Muscle layer of duodenum (tissue), 2 donors: ENCODE measurements around the gene PSG5.
"Not testable (repeated sequence)": the region's sequence is repeated elsewhere in the genome, so short reads cannot be mapped to it uniquely, and the experiment has no call there.

Experiments used
- H3K27ac ChIP-seq: one replicate; pipeline ENCODE4 v1.7.0; 2013; ENCODE audit warnings: mild to moderate bottlenecking, low read length
- H3K27me3 ChIP-seq: one replicate; pipeline ENCODE4 v1.7.0; 2013; ENCODE audit warnings: low read depth, mild to moderate bottlenecking, control low read depth, low read length
- H3K36me3 ChIP-seq, 2 donors: one replicate each; pipeline ENCODE4 v1.7.0; 2013; ENCODE audit warnings: low read length in 2 of 2, control low read depth in 1 of 2, mild to moderate bottlenecking in 1 of 2; ENCODE audit not compliant: insufficient read depth in 2 of 2, control insufficient read depth in 1 of 2
- H3K4me1 ChIP-seq, 2 donors: one replicate each; pipeline ENCODE4 v1.7.0; 2013; ENCODE audit warnings: low read length in 2 of 2, mild to moderate bottlenecking in 2 of 2, control low read depth in 1 of 2, moderate library complexity in 1 of 2; ENCODE audit not compliant: insufficient read depth in 2 of 2, control insufficient read depth in 1 of 2
- H3K4me3 ChIP-seq, 2 donors: one replicate each; pipeline ENCODE4 v1.7.0; 2013; ENCODE audit warnings: low read length in 2 of 2, low read depth in 1 of 2, mild to moderate bottlenecking in 1 of 2
- H3K9me3 ChIP-seq, 2 donors: one replicate each; pipeline ENCODE4 v1.7.0; 2013; ENCODE audit warnings: low read length in 2 of 2, control low read depth in 1 of 2, mild to moderate bottlenecking in 1 of 2; ENCODE audit not compliant: control insufficient read depth in 1 of 2
- donor health status: healthy.

The PSG5 gene

DNA sequence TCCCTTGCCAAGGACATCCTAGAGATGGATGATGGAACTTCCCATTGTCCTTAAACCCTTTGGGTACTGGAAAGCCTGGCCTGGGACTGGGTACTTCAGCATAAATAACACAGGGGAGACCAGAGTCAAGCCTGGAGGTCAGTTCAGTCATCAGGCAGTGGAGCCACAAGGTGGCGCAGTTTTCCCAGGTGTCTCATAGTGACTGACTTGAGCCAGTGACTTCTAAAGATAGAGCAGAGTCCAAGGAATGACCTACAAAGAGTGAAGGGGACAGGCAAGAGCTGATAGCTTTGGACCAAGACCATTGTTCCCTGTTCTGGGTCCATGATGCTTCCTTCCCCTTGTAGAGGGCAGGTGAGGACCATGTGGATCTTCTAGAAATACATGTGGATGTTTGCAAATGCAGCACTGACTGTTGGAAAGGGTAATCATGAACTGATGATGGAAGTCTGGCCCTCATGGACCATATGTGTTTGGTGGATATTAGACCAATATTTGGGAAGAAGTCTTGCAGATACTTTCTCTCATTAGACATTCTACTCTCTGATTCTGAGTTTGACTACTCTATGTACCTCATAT is 6.7 kb downstream of the PSG5 start:
- not testable (repeated sequence) for H3K27me3 ChIP-seq, H3K36me3 ChIP-seq, H3K4me3 ChIP-seq, H3K27ac ChIP-seq, H3K4me1 ChIP-seq, H3K9me3 ChIP-seq

DNA sequence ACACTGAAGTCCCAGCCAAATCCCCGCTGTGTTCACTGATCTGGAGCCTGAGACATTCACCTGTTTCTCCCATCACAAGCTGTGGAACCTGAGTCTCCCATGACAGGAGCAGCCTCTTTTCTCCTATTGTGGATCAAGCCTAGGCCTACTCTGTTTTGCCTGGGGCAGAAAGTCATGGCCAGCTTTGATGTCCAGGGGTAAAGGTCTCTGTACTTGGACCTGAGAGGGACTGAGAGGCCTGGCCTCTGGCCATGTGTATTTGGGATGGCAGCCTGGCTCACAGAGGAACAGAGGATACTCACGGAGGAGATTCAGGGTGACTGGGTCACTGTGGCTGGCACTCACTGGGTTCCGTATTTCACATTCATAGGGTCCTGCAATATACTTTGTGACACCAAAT is 7.8 kb downstream of the PSG5 start:
- not testable (repeated sequence) for H3K27me3 ChIP-seq, H3K9me3 ChIP-seq, H3K4me1 ChIP-seq, H3K36me3 ChIP-seq, H3K4me3 ChIP-seq, H3K27ac ChIP-seq

DNA sequence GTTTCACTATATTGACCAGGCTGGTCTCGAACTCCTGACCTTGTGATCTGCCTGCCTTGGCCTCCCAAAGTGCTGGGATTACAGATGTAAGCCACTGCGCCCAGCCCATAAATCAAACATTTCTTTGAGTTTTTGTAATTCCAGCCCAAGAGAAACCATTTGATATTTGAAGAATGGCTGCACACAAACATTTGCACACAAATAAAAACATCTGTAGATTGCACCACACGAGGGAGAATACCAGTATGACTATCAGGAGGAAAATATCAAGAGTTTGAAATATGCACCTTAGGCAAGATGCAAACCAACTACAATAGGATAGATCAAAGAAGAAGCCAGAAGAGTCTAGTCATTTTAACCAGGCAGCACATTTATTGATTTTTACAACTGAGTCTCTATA is 20.4 kb downstream of the PSG5 start:
- not testable (repeated sequence) for H3K9me3 ChIP-seq, H3K27me3 ChIP-seq, H3K4me1 ChIP-seq, H3K36me3 ChIP-seq, H3K4me3 ChIP-seq, H3K27ac ChIP-seq

DNA sequence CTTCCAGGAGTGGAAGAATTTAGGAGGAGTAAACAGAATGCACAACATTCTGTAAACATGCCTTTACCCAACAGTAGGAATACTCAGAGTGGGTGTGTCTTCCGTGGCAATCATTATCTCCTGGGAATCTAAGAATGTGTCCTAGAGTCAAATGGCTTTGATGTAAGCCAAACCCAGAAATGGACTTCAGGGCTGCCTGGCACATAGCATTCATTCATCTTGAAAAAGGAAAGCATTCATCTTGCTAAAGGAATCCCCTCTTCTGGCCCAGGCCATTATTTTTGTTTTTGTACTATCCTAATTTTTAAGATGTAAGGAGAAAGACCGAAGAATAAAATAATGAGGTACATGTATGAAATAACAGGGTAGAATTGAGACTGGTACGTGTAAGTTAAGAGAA is 23.2 kb downstream of the PSG5 start:
- not testable (repeated sequence) for H3K9me3 ChIP-seq, H3K36me3 ChIP-seq, H3K27me3 ChIP-seq, H3K4me3 ChIP-seq, H3K27ac ChIP-seq, H3K4me1 ChIP-seq

DNA sequence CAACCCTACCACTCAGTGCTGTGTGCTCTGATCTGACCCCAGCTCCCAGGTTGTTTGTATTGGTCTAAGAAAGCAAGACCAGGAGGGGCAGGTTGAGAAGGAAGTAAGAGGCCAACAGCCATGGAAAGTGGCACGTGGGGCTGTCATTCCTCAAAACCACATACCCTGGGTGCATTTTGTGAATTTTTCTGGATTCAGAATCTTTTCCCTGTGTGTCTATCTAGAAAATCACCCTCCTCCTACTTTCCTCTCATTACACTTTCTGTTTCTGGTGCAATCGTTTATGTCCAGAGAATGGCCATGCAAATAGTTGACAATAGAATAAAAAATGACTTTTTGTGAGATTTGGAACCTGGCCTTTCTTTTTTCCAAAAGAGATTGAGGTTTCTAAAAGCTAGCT is 24.1 kb downstream of the PSG5 start:
- not testable (repeated sequence) for H3K4me3 ChIP-seq, H3K4me1 ChIP-seq, H3K27ac ChIP-seq, H3K27me3 ChIP-seq, H3K9me3 ChIP-seq, H3K36me3 ChIP-seq

DNA sequence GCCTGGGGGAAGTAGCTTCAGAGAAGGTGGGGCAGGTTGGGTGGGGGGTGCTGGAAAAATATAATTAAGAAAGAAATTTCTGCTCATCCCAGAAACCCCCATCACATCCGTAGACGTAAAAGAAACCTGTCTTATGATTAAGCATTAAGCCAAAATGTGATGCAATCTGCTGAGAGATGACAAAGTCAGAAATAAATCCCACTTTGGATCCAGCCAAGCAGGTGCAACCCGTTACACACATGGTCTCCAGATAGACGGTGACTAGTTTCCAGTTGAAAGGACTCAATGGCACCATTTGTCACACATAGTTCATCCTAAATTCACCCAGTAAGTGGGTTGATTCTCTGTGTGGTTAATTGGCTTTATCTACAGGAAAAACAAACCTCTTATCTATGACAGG is 34.1 kb downstream of the PSG5 start:
- H3K4me3 ChIP-seq: no peak overlapping the region
- no peak overlapping the region for H3K27ac ChIP-seq
- no peaks in the 10 kb centered on the region for H3K27me3 ChIP-seq
- H3K36me3 ChIP-seq: no peaks in the 10 kb centered on the region
- H3K9me3 ChIP-seq: no peaks in the 10 kb centered on the region
- H3K4me1 ChIP-seq: no peaks in the 10 kb centered on the region

DNA sequence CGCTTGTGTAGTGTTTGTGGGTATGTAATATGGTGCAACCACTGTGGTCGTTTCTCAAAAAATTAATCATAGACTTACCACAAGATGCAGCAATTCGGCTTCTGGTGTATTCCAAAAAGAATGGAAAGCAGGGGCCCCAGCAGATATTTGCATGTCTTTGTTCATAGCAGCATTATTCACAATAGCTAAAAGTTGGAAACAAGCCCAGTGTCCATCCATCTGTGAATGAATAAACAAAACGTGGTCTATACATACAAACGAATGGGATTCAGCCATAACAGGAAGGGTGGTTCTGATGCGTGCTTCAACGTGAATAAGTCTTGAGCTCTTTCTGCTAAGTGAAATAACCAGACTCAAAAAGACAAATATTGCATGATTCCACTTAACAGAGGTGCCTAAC is 36.5 kb downstream of the PSG5 start:
- H3K27me3 ChIP-seq, H3K9me3 ChIP-seq, H3K36me3 ChIP-seq, H3K4me3 ChIP-seq, H3K27ac ChIP-seq, H3K4me1 ChIP-seq: not testable (repeated sequence)

DNA sequence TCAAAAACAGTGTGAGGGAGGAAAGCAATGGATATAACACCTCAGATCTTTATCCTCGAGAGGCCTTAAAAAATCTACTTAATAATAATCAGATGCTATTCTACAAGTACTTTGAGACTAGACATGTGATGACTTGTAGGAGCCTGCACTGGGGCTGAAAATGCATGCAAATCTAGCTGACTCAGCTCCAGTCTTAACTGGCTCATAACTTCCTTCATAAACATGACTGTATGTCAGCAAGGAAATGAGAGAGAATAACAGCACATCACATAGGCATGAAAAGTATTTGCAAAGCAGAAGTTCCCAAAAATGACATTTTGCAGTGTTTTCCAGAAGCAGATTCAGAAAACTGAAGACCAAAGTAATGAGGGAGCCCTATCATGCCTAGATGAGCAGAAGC is 38.1 kb downstream of the PSG5 start:
- no peak overlapping the region for H3K4me3 ChIP-seq
- no peak overlapping the region for H3K27ac ChIP-seq
- no peaks in the 10 kb centered on the region for H3K36me3 ChIP-seq
- H3K27me3 ChIP-seq: no peaks in the 10 kb centered on the region
- no peaks in the 10 kb centered on the region for H3K4me1 ChIP-seq
- no peaks in the 10 kb centered on the region for H3K9me3 ChIP-seq

DNA sequence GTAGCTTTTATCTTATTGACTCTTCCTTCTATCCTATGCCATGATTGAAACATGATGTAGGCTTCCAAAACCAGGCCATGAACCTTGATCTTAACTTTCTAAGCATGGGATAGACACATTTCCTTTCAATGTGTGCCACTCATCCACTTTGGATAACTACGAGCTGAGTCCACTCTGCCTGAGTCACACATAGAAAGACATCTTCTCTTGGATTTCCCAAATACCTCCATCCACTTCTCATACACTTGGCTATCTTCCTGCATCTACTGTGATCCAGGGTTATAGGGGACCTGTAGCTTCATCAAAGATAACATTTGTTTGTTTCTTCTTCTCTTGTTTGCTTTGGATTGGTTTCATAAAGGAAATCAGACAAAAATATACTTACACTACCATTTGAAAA is 44.6 kb downstream of the PSG5 start:
- H3K4me3 ChIP-seq, H3K4me1 ChIP-seq, H3K27ac ChIP-seq, H3K36me3 ChIP-seq, H3K27me3 ChIP-seq, H3K9me3 ChIP-seq: not testable (repeated sequence)

DNA sequence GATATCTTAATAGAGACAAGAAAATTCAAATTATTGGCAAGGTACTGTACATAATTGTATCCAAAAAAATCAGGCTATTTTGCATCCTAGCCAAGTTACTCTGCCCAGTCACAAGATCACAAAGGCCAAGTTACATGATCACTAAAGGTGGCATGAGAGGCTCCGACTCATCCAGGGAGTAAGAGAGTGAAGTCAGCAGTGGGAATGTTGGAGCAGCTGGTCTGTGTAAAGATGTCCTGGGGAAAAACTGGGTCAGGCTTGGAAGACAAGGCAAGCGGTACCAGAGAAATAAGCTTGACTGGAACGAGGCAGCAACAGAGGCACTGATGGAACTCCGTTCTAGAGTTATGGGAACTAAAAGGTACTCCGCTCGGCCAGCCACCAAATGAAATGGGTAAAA is 53.6 kb downstream of the PSG5 start:
- no peaks in the 10 kb centered on the region for H3K27me3 ChIP-seq
- H3K4me1 ChIP-seq: no peaks in the 10 kb centered on the region
- H3K27ac ChIP-seq: no peak overlapping the region
- H3K36me3 ChIP-seq: no peaks in the 10 kb centered on the region
- H3K4me3 ChIP-seq: no peak overlapping the region
- H3K9me3 ChIP-seq: no peaks in the 10 kb centered on the region

DNA sequence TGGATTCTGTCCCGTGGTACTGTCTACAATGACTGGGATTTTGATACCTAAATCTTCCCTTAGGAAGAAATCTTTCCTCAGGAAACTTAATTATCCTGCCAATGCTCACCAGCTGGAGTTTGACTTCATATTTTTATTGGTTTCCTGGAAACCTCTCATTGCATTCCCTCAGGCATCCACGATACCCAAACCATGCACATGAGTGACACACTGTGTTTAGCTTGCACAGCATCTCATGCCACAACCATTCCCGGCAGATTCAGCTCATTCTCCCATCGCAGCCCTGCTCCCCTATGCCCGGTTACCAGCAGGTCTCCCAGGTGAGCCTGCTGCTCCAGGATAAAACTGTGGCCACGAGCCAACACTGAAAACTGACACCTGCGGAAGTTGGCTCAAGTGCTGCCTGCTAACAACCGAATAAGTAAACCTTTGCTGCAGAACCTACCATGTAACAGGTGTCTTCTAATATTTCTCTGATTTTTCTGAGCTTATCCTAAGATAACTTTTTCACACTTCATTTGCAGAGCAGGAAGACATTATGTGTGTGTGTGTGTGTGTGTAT is 55.0 kb downstream of the PSG5 start:
- not testable (repeated sequence) for H3K36me3 ChIP-seq, H3K4me3 ChIP-seq, H3K9me3 ChIP-seq, H3K27ac ChIP-seq, H3K4me1 ChIP-seq, H3K27me3 ChIP-seq

DNA sequence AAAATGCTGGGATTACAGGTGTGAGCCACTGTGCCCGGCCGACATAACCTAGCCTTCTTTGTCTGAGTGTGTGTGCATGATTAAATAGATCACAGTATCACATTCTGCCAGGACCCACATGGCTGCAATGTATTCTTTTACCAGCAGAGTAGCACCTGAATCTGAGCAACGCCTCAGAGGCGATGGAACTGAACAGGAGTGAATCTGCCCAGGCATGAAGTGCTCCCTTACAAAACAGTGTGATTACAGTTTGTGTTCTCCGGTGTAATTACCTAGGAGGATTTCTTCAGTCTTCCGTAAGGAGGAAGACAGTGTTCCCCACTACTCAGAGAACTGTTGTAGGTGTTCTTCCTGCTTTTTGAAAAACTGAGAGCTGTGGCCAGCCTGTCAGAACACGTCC is 57.1 kb downstream of the PSG5 start:
- not testable (repeated sequence) for H3K36me3 ChIP-seq, H3K4me1 ChIP-seq, H3K27me3 ChIP-seq, H3K4me3 ChIP-seq, H3K9me3 ChIP-seq, H3K27ac ChIP-seq
